Neuron (in vitro differentiated cells): ENCODE measurements around the gene ST6GALNAC6.

Experiments used
- H2AFZ ChIP-seq: one replicate; pipeline ENCODE4 v1.6.1; 2013; ENCODE audit warnings: low read depth, mild to moderate bottlenecking, inconsistent platforms, low read length, moderate library complexity
- H3K27me3 ChIP-seq: one replicate; pipeline ENCODE4 v1.6.1; 2013; ENCODE audit warnings: low read length; ENCODE audit not compliant: insufficient read depth
- H3K36me3 ChIP-seq: one replicate; pipeline ENCODE4 v1.6.1; 2013; ENCODE audit warnings: low read length; ENCODE audit not compliant: insufficient read depth
- H3K4me1 ChIP-seq: one replicate; pipeline ENCODE4 v1.6.1; 2013; ENCODE audit warnings: low read length; ENCODE audit not compliant: insufficient read depth
- H3K4me3 ChIP-seq: 2 replicates; pipeline ENCODE4 v1.5.1; 2013; ENCODE audit warnings: mild to moderate bottlenecking, low read length, moderate library complexity
- H3K9me3 ChIP-seq: one replicate; pipeline ENCODE4 v1.6.1; 2013; ENCODE audit warnings: low read length

The ST6GALNAC6 gene

GRCh38 chr9:127940593-127940992 lies 41.2 kb upstream of the ST6GALNAC6 start:
- H3K4me1 ChIP-seq = peaks cover 18% of the 10 kb centered on the region
- no peaks in the 10 kb centered on the region for H3K9me3 ChIP-seq

GRCh38 chr9:127938298-127938690 lies 38.9 kb upstream of the ST6GALNAC6 start:
- no peak overlapping the region for H2AFZ ChIP-seq
- peaks cover 20% of the 10 kb centered on the region for H3K4me1 ChIP-seq
- no peaks in the 10 kb centered on the region for H3K27me3 ChIP-seq
- H3K36me3 ChIP-seq = peaks cover 26% of the 10 kb centered on the region
- H3K4me3 ChIP-seq = no peak overlapping the region
- no peaks in the 10 kb centered on the region for H3K9me3 ChIP-seq

More at GRCh38 chr9:127940593-127940992, 41.2 kb upstream of the ST6GALNAC6 start:
- H2AFZ ChIP-seq = no peak overlapping the region
- no peaks in the 10 kb centered on the region for H3K27me3 ChIP-seq
- peaks cover 33% of the 10 kb centered on the region for H3K36me3 ChIP-seq
- H3K4me3 ChIP-seq = no peak overlapping the region

GRCh38 chr9:127937388-127938297 lies 38.2 kb upstream of the ST6GALNAC6 start, which contains the start of gene DPM2:
Gene DPM2, minus strand, starts transcription at chr9:127937854. Its CDS starts 34 bp downstream, at chr9:127937820.
- Histone ChIP-seq H3K9me3 (no peaks in the 10 kb centered on the region), H3K36me3 (peaks cover 22% of the 10 kb centered on the region), H3K4me3 (peak within 1 kb of the TSS; percentile 88), H3K27me3 (no peaks in the 10 kb centered on the region), H3K4me1 (peaks cover 20% of the 10 kb centered on the region), H2AFZ (no peak within 1 kb of the TSS)

- H3K36me3 ChIP-seq = peaks cover 18% of the 10 kb centered on the region
- H2AFZ ChIP-seq = no peak overlapping the region
- peaks cover 18% of the 10 kb centered on the region for H3K4me1 ChIP-seq
- H3K27me3 ChIP-seq = no peaks in the 10 kb centered on the region
- H3K9me3 ChIP-seq = no peaks in the 10 kb centered on the region
- peak overlapping the region; percentile 88 for H3K4me3 ChIP-seq
These were observed 37.6 kb upstream of the ST6GALNAC6 start for GRCh38 chr9:127937056-127937387.

- Histone ChIP-seq H3K4me1 (peaks cover 20% of the 10 kb centered on the region), H3K4me3 (peak overlapping the region; percentile 88), H3K27me3 (no peaks in the 10 kb centered on the region), H3K36me3 (peaks cover 18% of the 10 kb centered on the region), H2AFZ (no peak overlapping the region), H3K9me3 (no peaks in the 10 kb centered on the region)
These were observed 37.0 kb upstream of the ST6GALNAC6 start for GRCh38 chr9:127936347-127936852.

GRCh38 chr9:127935765-127936221 lies 36.4 kb upstream of the ST6GALNAC6 start:
- no peaks in the 10 kb centered on the region for H3K9me3 ChIP-seq
- H3K36me3 ChIP-seq = peaks cover 12% of the 10 kb centered on the region
- H3K4me3 ChIP-seq = no peak overlapping the region
- no peaks in the 10 kb centered on the region for H3K27me3 ChIP-seq
- H3K4me1 ChIP-seq = peaks cover 27% of the 10 kb centered on the region
- no peak overlapping the region for H2AFZ ChIP-seq

GRCh38 chr9:127934986-127935385 lies 35.6 kb upstream of the ST6GALNAC6 start:
- no peak overlapping the region for H3K4me3 ChIP-seq

GRCh38 chr9:127934248-127934647 lies 34.8 kb upstream of the ST6GALNAC6 start:
- Histone ChIP-seq H3K27me3 (no peaks in the 10 kb centered on the region), H3K4me1 (peaks cover 31% of the 10 kb centered on the region), H3K9me3 (no peaks in the 10 kb centered on the region), H3K36me3 (peaks cover 4% of the 10 kb centered on the region), H3K4me3 (no peak overlapping the region), H2AFZ (no peak overlapping the region)

More at GRCh38 chr9:127934986-127935385, 35.6 kb upstream of the ST6GALNAC6 start:
- H3K27me3 ChIP-seq = no peaks in the 10 kb centered on the region
- H3K36me3 ChIP-seq = peaks cover 4% of the 10 kb centered on the region
- no peak overlapping the region for H2AFZ ChIP-seq
- no peaks in the 10 kb centered on the region for H3K9me3 ChIP-seq
- H3K4me1 ChIP-seq = peaks cover 31% of the 10 kb centered on the region

GRCh38 chr9:127931092-127931881 lies 31.9 kb upstream of the ST6GALNAC6 start:
- Histone ChIP-seq H2AFZ (no peak overlapping the region), H3K9me3 (no peaks in the 10 kb centered on the region), H3K4me3 (peak overlapping the region; percentile 54), H3K27me3 (peaks cover 26% of the 10 kb centered on the region), H3K36me3 (peaks cover 4% of the 10 kb centered on the region), H3K4me1 (peaks cover 27% of the 10 kb centered on the region)

- Histone ChIP-seq H3K27me3 (peaks cover 34% of the 10 kb centered on the region), H3K4me3 (peak within 1 kb of the TSS; percentile 54), H3K4me1 (peaks cover 18% of the 10 kb centered on the region), H2AFZ (peak within 1 kb of the TSS; percentile 70), H3K9me3 (no peaks in the 10 kb centered on the region), H3K36me3 (peaks cover 4% of the 10 kb centered on the region)
These were observed 31.1 kb upstream of the ST6GALNAC6 start, which contains the start of gene PIP5KL1 for GRCh38 chr9:127930231-127931091. Gene PIP5KL1, minus strand, starts transcription at chr9:127930777. Its CDS starts 25 bp downstream, at chr9:127930752.

- no peaks in the 10 kb centered on the region for H3K9me3 ChIP-seq
- peaks cover 40% of the 10 kb centered on the region for H3K27me3 ChIP-seq
- no peak overlapping the region for H3K4me3 ChIP-seq
These were observed 30.2 kb upstream of the ST6GALNAC6 start for GRCh38 chr9:127929625-127929979.

More at GRCh38 chr9:127929625-127929979, 30.2 kb upstream of the ST6GALNAC6 start:
- Histone ChIP-seq H3K36me3 (no peaks in the 10 kb centered on the region), H2AFZ (no peak overlapping the region), H3K4me1 (peaks cover 17% of the 10 kb centered on the region)
